Neural progenitor cell (in vitro differentiated cells): ENCODE results near the gene NDUFS6. TPM values are rescaled to one million over a fixed set of nuclear protein-coding genes. Genes with fewer than 3 reads are reported as not detected.

ENCODE experiments used
- DNase-seq: peaks from one replicate; pipeline ENCODE4 v3.0.0-alpha.2; 2016; ENCODE audit warnings: low spot score
- H2AFZ ChIP-seq: fragments of 200-600 bp; sonication (generic); replicated peaks from 2 replicates; pipeline ENCODE4 v1.6.1; 2016; ENCODE audit warnings: antibody characterized with exemption
- H3F3A ChIP-seq: fragments of 200-600 bp; sonication (generic); 2 replicates; pipeline ENCODE4 v1.6.1; 2016; ENCODE audit warnings: antibody characterized with exemption, low read depth
- H3K27ac ChIP-seq: fragments of 200-600 bp; sonication (generic); 2 replicates; pipeline ENCODE4 v1.5.1; 2016; ENCODE audit warnings: mild to moderate bottlenecking
- H3K27me3 ChIP-seq: fragments of 200-600 bp; sonication (generic); 2 replicates; pipeline ENCODE4 v1.6.1; 2016; ENCODE audit warnings: mild to moderate bottlenecking, moderate library complexity
- H3K36me3 ChIP-seq: fragments of 200-600 bp; sonication (generic); 2 replicates; pipeline ENCODE4 v1.5.1; 2016
- H3K4me1 ChIP-seq: fragments of 200-600 bp; sonication (generic); 2 replicates; pipeline ENCODE4 v1.6.1; 2016; ENCODE audit warnings: mixed run types
- H3K4me2 ChIP-seq: fragments of 200-600 bp; sonication (generic); 2 replicates; pipeline ENCODE4 v1.6.1; 2016
- H3K4me3 ChIP-seq: fragments of 200-600 bp; sonication (generic); 2 replicates; pipeline ENCODE4 v1.5.1; 2016
- H3K79me2 ChIP-seq: fragments of 200-600 bp; sonication (generic); 2 replicates; pipeline ENCODE4 v1.6.1; 2016; ENCODE audit warnings: low read depth
- H3K9ac ChIP-seq: fragments of 200-600 bp; sonication (generic); 2 replicates; pipeline ENCODE4 v1.6.1; 2016
- H3K9me3 ChIP-seq: fragments of 200-600 bp; sonication (generic); 2 replicates; pipeline ENCODE4 v1.5.1; 2016; ENCODE audit warnings: low read depth
- H4K20me1 ChIP-seq: fragments of 200-600 bp; sonication (generic); 2 replicates; pipeline ENCODE4 v1.6.1; 2016; ENCODE audit warnings: low read depth
- H3K27ac Mint-ChIP-seq: 3 replicates; pipeline ENCODE4 v1.8.0; 2021; ENCODE audit warnings: mixed read lengths
- H3K27me3 Mint-ChIP-seq: 2 replicates; pipeline ENCODE4 v1.8.0; 2022; ENCODE audit warnings: low read depth, mild to moderate bottlenecking, inconsistent platforms, moderate library complexity, mixed read lengths; ENCODE audit not compliant: insufficient read depth
- H3K36me3 Mint-ChIP-seq: 3 replicates; pipeline ENCODE4 v1.8.0; 2021; ENCODE audit warnings: mixed read lengths
- H3K4me1 Mint-ChIP-seq: 3 replicates; pipeline ENCODE4 v1.8.0; 2021; ENCODE audit warnings: mixed read lengths
- H3K4me3 Mint-ChIP-seq: 3 replicates; pipeline ENCODE4 v1.8.0; 2021; ENCODE audit warnings: mild to moderate bottlenecking, moderate library complexity, mixed read lengths
- H3K9me3 Mint-ChIP-seq: 3 replicates; pipeline ENCODE4 v1.8.0; 2020; ENCODE audit warnings: mixed read lengths
- CTCF ChIP-seq: fragments of 200-600 bp; sonication (generic); IDR thresholded peaks from 2 replicates; pipeline ENCODE4 v1.5.1; 2017; ENCODE audit warnings: antibody characterized with exemption, mild to moderate bottlenecking
- EZH2 ChIP-seq: fragments of 200-600 bp; sonication (generic); IDR thresholded peaks from 2 replicates; pipeline ENCODE4 v1.6.1; 2017; ENCODE audit warnings: antibody characterized with exemption, mild to moderate bottlenecking, moderate library complexity
- EZH2phosphoT487 ChIP-seq: fragments of 200-600 bp; sonication (generic); IDR thresholded peaks from 2 replicates; pipeline ENCODE4 v1.6.1; 2017; ENCODE audit warnings: antibody characterized with exemption
- total RNA-seq: library from RNA; depleted of rRNA; stranded (reverse); fragments of >200 nt; gene quantifications from 2 replicates; pipeline ENCODE4 v1.2.3, GENCODE V29; 2015; ENCODE audit warnings: low replicate concordance

Gene NDUFS6
- total RNA-seq, 1 donor from 2014 or later, result 54.2 TPM

GRCh38 chr5:1820381-1820780 is 19.2 kb downstream of the NDUFS6 start:
- H3K27ac ChIP-seq, result no peak overlapping the region
- H3K4me3 Mint-ChIP-seq, result no peak overlapping the region
- H3K4me2 ChIP-seq, result no peak overlapping the region
- H2AFZ ChIP-seq, result no peak overlapping the region
- H3K27ac Mint-ChIP-seq, result no peak overlapping the region
- no peak overlapping the region for H3K4me3 ChIP-seq
- H3K27me3 Mint-ChIP-seq, result no peaks in the 10 kb centered on the region
- no peaks in the 10 kb centered on the region for H3K9me3 Mint-ChIP-seq
- TF ChIP-seq EZH2phosphoT487 (no peak), CTCF (no peak), EZH2 (no peak)
- peaks cover 17% of the 10 kb centered on the region for H3K79me2 ChIP-seq
- H4K20me1 ChIP-seq, result peaks cover 6% of the 10 kb centered on the region
- no peak overlapping the region for H3K9ac ChIP-seq
- peaks cover 10% of the 10 kb centered on the region for H3K4me1 ChIP-seq
- H3K27me3 ChIP-seq, result no peaks in the 10 kb centered on the region
- DNase-seq, result no peak
- H3F3A ChIP-seq, result peaks cover 6% of the 10 kb centered on the region
- H3K9me3 ChIP-seq, result no peaks in the 10 kb centered on the region
- H3K4me1 Mint-ChIP-seq, result no peaks in the 10 kb centered on the region
- peaks cover 47% of the 10 kb centered on the region for H3K36me3 Mint-ChIP-seq
- H3K36me3 ChIP-seq, result peaks cover 7% of the 10 kb centered on the region

GRCh38 chr5:1820926-1821325 is 19.7 kb downstream of the NDUFS6 start:
- Mint-ChIP-seq H3K4me3 (no peak overlapping the region), H3K27ac (no peak overlapping the region), H3K27me3 (no peaks in the 10 kb centered on the region), H3K9me3 (no peaks in the 10 kb centered on the region), H3K36me3 (peaks cover 42% of the 10 kb centered on the region), H3K4me1 (no peaks in the 10 kb centered on the region)
- Histone ChIP-seq H2AFZ (no peak overlapping the region), H3F3A (peaks cover 6% of the 10 kb centered on the region), H3K9ac (no peak overlapping the region), H3K36me3 (peaks cover 7% of the 10 kb centered on the region), H3K79me2 (peaks cover 17% of the 10 kb centered on the region), H3K4me1 (peaks cover 10% of the 10 kb centered on the region), H3K27ac (no peak overlapping the region), H3K9me3 (no peaks in the 10 kb centered on the region), H4K20me1 (peaks cover 6% of the 10 kb centered on the region), H3K4me2 (no peak overlapping the region), H3K4me3 (no peak overlapping the region), H3K27me3 (no peaks in the 10 kb centered on the region)
- TF ChIP-seq EZH2 (no peak), EZH2phosphoT487 (no peak), CTCF (no peak)
- no peak for DNase-seq

GRCh38 chr5:1821862-1822261 is 20.7 kb downstream of the NDUFS6 start:
- no peak for TF ChIP-seq EZH2phosphoT487
- TF ChIP-seq EZH2, result no peak
- TF ChIP-seq CTCF, result no peak
- peaks cover 7% of the 10 kb centered on the region for H3K36me3 ChIP-seq

More at GRCh38 chr5:1821862-1822261, 20.7 kb downstream of the NDUFS6 start:
- Histone ChIP-seq H4K20me1 (peaks cover 6% of the 10 kb centered on the region), H3K9ac (no peak overlapping the region), H3K4me2 (no peak overlapping the region), H3F3A (peaks cover 6% of the 10 kb centered on the region), H3K4me3 (no peak overlapping the region), H3K27me3 (no peaks in the 10 kb centered on the region), H3K27ac (no peak overlapping the region), H3K79me2 (peaks cover 17% of the 10 kb centered on the region), H3K9me3 (no peaks in the 10 kb centered on the region), H2AFZ (no peak overlapping the region), H3K4me1 (peaks cover 10% of the 10 kb centered on the region)
- H3K36me3 Mint-ChIP-seq, result peaks cover 42% of the 10 kb centered on the region
- no peak overlapping the region for H3K4me3 Mint-ChIP-seq
- DNase-seq, result no peak
- no peaks in the 10 kb centered on the region for H3K4me1 Mint-ChIP-seq
- H3K27ac Mint-ChIP-seq, result no peak overlapping the region
- H3K27me3 Mint-ChIP-seq, result no peaks in the 10 kb centered on the region
- H3K9me3 Mint-ChIP-seq, result no peaks in the 10 kb centered on the region
